GM23338 (cell line): ENCODE measurements around the gene ARL6IP5. TPM values are rescaled to one million over a fixed set of nuclear protein-coding genes. Genes with fewer than 3 reads are reported as not detected.

Experiments used
- ATAC-seq: fragments of 200-7000 bp; cut with Tn5 transposase; 3 replicates; pipeline ENCODE4 v1.9.1; 2020
- DNase-seq: peaks from one replicate; pipeline ENCODE4 v3.0.0-alpha.2; 2015; ENCODE audit warnings: low spot score
- H2AFZ ChIP-seq: fragments of 200-600 bp; sonication (generic); 2 replicates; pipeline ENCODE4 v1.8.0; 2016; ENCODE audit warnings: antibody characterized with exemption, mild to moderate bottlenecking, moderate library complexity
- H3F3A ChIP-seq: fragments of 200-600 bp; sonication (generic); replicated peaks from 2 replicates; pipeline ENCODE4 v1.8.0; 2017; ENCODE audit warnings: antibody characterized with exemption, mixed run types, low read depth
- H3K27ac ChIP-seq: fragments of 200-600 bp; sonication (generic); 2 replicates; pipeline ENCODE4 v1.6.1; 2016; ENCODE audit warnings: low read depth
- H3K27me3 ChIP-seq: fragments of 200-600 bp; sonication (generic); 2 replicates; pipeline ENCODE4 v1.8.0; 2016; ENCODE audit warnings: mild to moderate bottlenecking, mixed run types, moderate library complexity; ENCODE audit not compliant: insufficient read depth
- H3K36me3 ChIP-seq: fragments of 200-600 bp; sonication (generic); 2 replicates; pipeline ENCODE4 v1.8.0; 2016; ENCODE audit warnings: mild to moderate bottlenecking; ENCODE audit not compliant: insufficient read depth
- H3K4me1 ChIP-seq: fragments of 200-600 bp; sonication (generic); 2 replicates; pipeline ENCODE4 v1.8.0; 2016; ENCODE audit warnings: mild to moderate bottlenecking, moderate library complexity; ENCODE audit not compliant: insufficient read depth
- H3K4me2 ChIP-seq: fragments of 200-600 bp; sonication (generic); 2 replicates; pipeline ENCODE4 v1.7.1; 2017; ENCODE audit warnings: mixed run types
- H3K4me3 ChIP-seq: fragments of 200-600 bp; sonication (generic); 2 replicates; pipeline ENCODE4 v1.6.1; 2016; ENCODE audit warnings: mixed run types
- H3K79me2 ChIP-seq: fragments of 200-600 bp; sonication (generic); replicated peaks from 2 replicates; pipeline ENCODE4 v1.8.0; 2017; ENCODE audit warnings: mild to moderate bottlenecking; ENCODE audit not compliant: insufficient read depth
- H3K9me2 ChIP-seq: fragments of 200-600 bp; sonication (generic); 2 replicates; pipeline ENCODE4 v1.8.0; 2017; ENCODE audit not compliant: insufficient read depth
- H4K20me1 ChIP-seq: fragments of 200-600 bp; sonication (generic); replicated peaks from 2 replicates; pipeline ENCODE4 v1.8.0; 2017; ENCODE audit warnings: mild to moderate bottlenecking; ENCODE audit not compliant: insufficient read depth
- H3K27ac Mint-ChIP-seq: 2 replicates; pipeline ENCODE4 v1.8.0; 2020; ENCODE audit warnings: inconsistent platforms, mild to moderate bottlenecking, moderate library complexity, mixed read lengths
- H3K27me3 Mint-ChIP-seq: 3 replicates; pipeline ENCODE4 v1.8.0; 2022; ENCODE audit warnings: low read depth, mild to moderate bottlenecking, moderate library complexity, mixed read lengths, inconsistent platforms; ENCODE audit not compliant: insufficient read depth, poor library complexity
- H3K36me3 Mint-ChIP-seq: 3 replicates; pipeline ENCODE4 v1.8.0; 2021; ENCODE audit warnings: low read depth, mild to moderate bottlenecking, inconsistent platforms, moderate library complexity, mixed read lengths
- H3K4me1 Mint-ChIP-seq: 3 replicates; pipeline ENCODE4 v1.8.0; 2020; ENCODE audit warnings: mild to moderate bottlenecking, inconsistent platforms, mixed read lengths
- H3K4me3 Mint-ChIP-seq: 3 replicates; pipeline ENCODE4 v1.8.0; 2021; ENCODE audit warnings: moderate library complexity, mild to moderate bottlenecking, inconsistent platforms, mixed read lengths
- H3K9me3 Mint-ChIP-seq: 3 replicates; pipeline ENCODE4 v1.8.0; 2020; ENCODE audit warnings: moderate library complexity, mild to moderate bottlenecking, inconsistent platforms, mixed read lengths
- CREB1 ChIP-seq: fragments of 250-450 bp; sonication (Bioruptor Pico); IDR thresholded peaks from 2 replicates; pipeline ENCODE4 v1.5.0; 2020; ENCODE audit warnings: low read depth, mild to moderate bottlenecking, moderate library complexity
- EZH2 ChIP-seq: fragments of 200-600 bp; sonication (generic); IDR thresholded peaks from one replicate; pipeline ENCODE4 v1.8.0; 2017; ENCODE audit warnings: antibody characterized with exemption, mild to moderate bottlenecking, low read depth; ENCODE audit not compliant: unreplicated experiment
- EZH2phosphoT487 ChIP-seq: fragments of 200-600 bp; sonication (generic); IDR thresholded peaks from one replicate; pipeline ENCODE4 v1.8.1; 2018; ENCODE audit warnings: antibody characterized with exemption; ENCODE audit not compliant: unreplicated experiment
- JUNB ChIP-seq: IDR thresholded peaks from one replicate; pipeline ENCODE4 v1.6.1; 2016; ENCODE audit warnings: antibody characterized with exemption; ENCODE audit not compliant: unreplicated experiment
- NANOG ChIP-seq: IDR thresholded peaks from 2 replicates; pipeline ENCODE4 v1.6.1; 2016; ENCODE audit warnings: antibody characterized with exemption, borderline replicate concordance
- POLR2AphosphoS5 ChIP-seq: IDR thresholded peaks from 2 replicates; pipeline ENCODE4 v1.6.1; 2016; ENCODE audit warnings: antibody characterized with exemption, low read depth
- REST ChIP-seq: IDR thresholded peaks from one replicate; pipeline ENCODE4 v1.6.1; 2018; ENCODE audit warnings: antibody characterized with exemption; ENCODE audit not compliant: unreplicated experiment
- ZNF114 ChIP-seq: fragments of 250-450 bp; sonication (Bioruptor Pico); IDR thresholded peaks from 2 replicates; pipeline ENCODE4 v1.5.0; 2020; ENCODE audit warnings: mild to moderate bottlenecking, moderate library complexity
- ZNF331 ChIP-seq: fragments of 250-450 bp; sonication (Bioruptor Pico); IDR thresholded peaks from 2 replicates; pipeline ENCODE4 v1.5.0; 2020; ENCODE audit warnings: low read depth, mild to moderate bottlenecking, moderate library complexity
- ZNF462 ChIP-seq: fragments of 250-450 bp; sonication (Bioruptor Pico); IDR thresholded peaks from 2 replicates; pipeline ENCODE4 v1.5.0; 2020; ENCODE audit warnings: mild to moderate bottlenecking, moderate library complexity
- polyA plus RNA-seq: library from polyadenylated mRNA; unstranded; fragments of >200 nt; fragmentation: Nextera tagmentation; extraction: Ambion mirVana; gene quantifications from 2 replicates; pipeline ENCODE4 v1.2.1, GENCODE V29; 2016
- total RNA-seq: library from RNA; depleted of rRNA; stranded (reverse); fragments of >200 nt; shearing (Covaris generic); gene quantifications from 2 replicates; pipeline ENCODE4 v1.2.3, GENCODE V29; 2014
- TF ChIP-seq, protein P1 (sequence below), 2 experiments: fragments of 200-600 bp in 1 of 2; sonication (generic) in 1 of 2; conservative IDR thresholded peaks; 2 replicates each; pipeline versions ENCODE4 v1.5.1 to v1.6.1; 2016 to 2017; ENCODE audit warnings: antibody characterized with exemption in 2 of 2, low read depth in 2 of 2, mild to moderate bottlenecking in 2 of 2, moderate library complexity in 1 of 2

Gene ARL6IP5
- total and polyA plus RNA-seq, 2 experiments from 2014 or later, result 28.8 to 39.8 TPM

DNA sequence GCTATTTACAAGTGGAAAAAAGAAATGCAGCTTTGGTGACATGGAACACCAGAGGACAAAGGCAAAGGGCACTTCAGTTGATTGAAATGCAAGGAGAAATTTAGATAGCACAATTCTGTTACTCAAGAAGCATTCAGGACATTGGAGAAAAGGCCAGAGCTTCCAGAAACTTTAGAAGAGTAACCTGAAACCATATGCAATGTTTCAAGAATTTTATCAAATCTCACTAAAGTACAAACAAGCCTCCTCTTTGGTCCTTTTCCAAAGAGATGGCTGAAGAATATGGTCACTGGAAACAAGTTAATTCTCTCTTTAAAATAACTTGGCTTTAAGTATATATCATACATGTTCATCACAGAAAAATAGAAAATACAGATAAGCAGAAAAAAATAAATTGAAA lies 52.3 kb downstream of the ARL6IP5 start:
- no peaks in the 10 kb centered on the region for H3K36me3 Mint-ChIP-seq
- no peak overlapping the region for H3K27ac ChIP-seq
- 0 out of 2 replicates have a peak, but pooled peaks cover 4% of the 10 kb centered on the region for H3K27me3 ChIP-seq
- no peaks in the 10 kb centered on the region for H3F3A ChIP-seq
- no peak for TF ChIP-seq NANOG
- TF ChIP-seq JUNB, result no peak
- no peak for TF ChIP-seq REST
- TF ChIP-seq, protein P1, sequence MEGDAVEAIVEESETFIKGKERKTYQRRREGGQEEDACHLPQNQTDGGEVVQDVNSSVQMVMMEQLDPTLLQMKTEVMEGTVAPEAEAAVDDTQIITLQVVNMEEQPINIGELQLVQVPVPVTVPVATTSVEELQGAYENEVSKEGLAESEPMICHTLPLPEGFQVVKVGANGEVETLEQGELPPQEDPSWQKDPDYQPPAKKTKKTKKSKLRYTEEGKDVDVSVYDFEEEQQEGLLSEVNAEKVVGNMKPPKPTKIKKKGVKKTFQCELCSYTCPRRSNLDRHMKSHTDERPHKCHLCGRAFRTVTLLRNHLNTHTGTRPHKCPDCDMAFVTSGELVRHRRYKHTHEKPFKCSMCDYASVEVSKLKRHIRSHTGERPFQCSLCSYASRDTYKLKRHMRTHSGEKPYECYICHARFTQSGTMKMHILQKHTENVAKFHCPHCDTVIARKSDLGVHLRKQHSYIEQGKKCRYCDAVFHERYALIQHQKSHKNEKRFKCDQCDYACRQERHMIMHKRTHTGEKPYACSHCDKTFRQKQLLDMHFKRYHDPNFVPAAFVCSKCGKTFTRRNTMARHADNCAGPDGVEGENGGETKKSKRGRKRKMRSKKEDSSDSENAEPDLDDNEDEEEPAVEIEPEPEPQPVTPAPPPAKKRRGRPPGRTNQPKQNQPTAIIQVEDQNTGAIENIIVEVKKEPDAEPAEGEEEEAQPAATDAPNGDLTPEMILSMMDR (conservative IDR thresholded peaks at IDR 0.05; ENCODE audit: low read depth in 2 of 2), result no peak
- no peak for TF ChIP-seq EZH2phosphoT487
- no peak for TF ChIP-seq EZH2
- no peak for TF ChIP-seq ZNF114
- no peak for TF ChIP-seq ZNF462 (CRISPR knock-in tag)
- TF ChIP-seq CREB1 (CRISPR knock-in tag), result no peak
- no peak for TF ChIP-seq ZNF331
- TF ChIP-seq POLR2AphosphoS5, result no peak
- no peaks in the 10 kb centered on the region for H3K9me2 ChIP-seq
- H3K4me3 Mint-ChIP-seq, result no peak overlapping the region
- no peak overlapping the region for H3K4me2 ChIP-seq
- H4K20me1 ChIP-seq, result no peaks in the 10 kb centered on the region
- H3K27ac Mint-ChIP-seq, result no peak overlapping the region
- H3K79me2 ChIP-seq, result no peaks in the 10 kb centered on the region
- H3K36me3 ChIP-seq, result no peaks in the 10 kb centered on the region
- no peaks in the 10 kb centered on the region for H3K4me1 ChIP-seq
- H3K27me3 Mint-ChIP-seq, result peaks cover 1% of the 10 kb centered on the region
- no peak overlapping the region for H2AFZ ChIP-seq
- ATAC-seq (no peak), DNase-seq (no peak)
- H3K4me1 Mint-ChIP-seq, result no peaks in the 10 kb centered on the region
- no peak overlapping the region for H3K4me3 ChIP-seq
- H3K9me3 Mint-ChIP-seq, result no peaks in the 10 kb centered on the region
